Heart left ventricle (tissue), 13 donors: ENCODE data around the gene DDX25.

Experiments used
- POLR2A ChIP-seq, 2 donors: fragments of 450-650 bp; IDR thresholded peaks; one replicate each; pipeline ENCODE4 v1.6.1; 2017; ENCODE audit warnings: antibody characterized with exemption in 2 of 2, mild to moderate bottlenecking in 2 of 2, moderate library complexity in 2 of 2
- TF ChIP-seq, protein P1 (sequence below), 12 donors: fragments of 200-600 bp; sonication (generic) in 4 of 12; IDR thresholded peaks; one replicate each; pipeline versions ENCODE4 v1.5.0 to v1.8.0; 2018 to 2022; ENCODE audit warnings: antibody characterized with exemption in 12 of 12, mild to moderate bottlenecking in 5 of 12
- donor health status: ischemic (EF 13 %, LVEDD 7.1; RV severe dilation, severe dysfunction).
- donor health status: DM: no; HTN: yes; CAD: no.
- donor health status: DM: no; HTN: no; CAD: no.
- donor health status: ischemic (EF 25% LVEDD 6.9; RV normal size, moderate dysfunction).
- donor health status: ischemic (EF 25% LVEDD 5.7; RV mildly dilated, moderate dysfunction).
- donor health status: ischemic (EF 35%, LVEDD 5.7; RV mildly dilated, moderate dysfunction).
- donor health status: nonischemic (EF 11% LVEDD 7.7; RV severe dilation, severe dysfunction).
- donor health status: DM: yes; HTN: yes; CAD: no.
- donor health status: PGD.
- donor health status: ischemic (EF 29% LVEDD 5.4; RV normal size, mild dysfunction).
- donor health status: nonischemic (EF 23%, LVEDD 6.1; RV moderate dilation, normal function).

DNA sequence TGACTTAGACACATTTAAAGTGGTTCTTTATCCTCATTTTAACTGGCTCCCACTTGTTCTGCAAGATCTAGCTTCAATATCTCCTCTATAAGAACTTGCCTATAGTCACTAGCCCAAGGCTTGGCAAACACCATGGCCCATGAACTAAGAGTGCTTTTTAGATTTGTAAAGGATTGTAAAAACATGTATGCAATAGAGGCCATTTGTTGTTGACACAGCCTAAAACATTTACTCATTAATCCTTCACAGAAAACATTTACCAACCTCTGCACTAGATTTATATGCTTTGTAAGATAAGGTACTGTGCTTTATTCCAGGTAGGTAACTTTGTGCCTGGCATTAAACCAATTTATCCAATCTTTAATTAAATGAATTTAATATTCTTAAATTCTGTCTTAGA is 11.3 kb upstream of the DDX25 start:
- TF ChIP-seq, protein P1, sequence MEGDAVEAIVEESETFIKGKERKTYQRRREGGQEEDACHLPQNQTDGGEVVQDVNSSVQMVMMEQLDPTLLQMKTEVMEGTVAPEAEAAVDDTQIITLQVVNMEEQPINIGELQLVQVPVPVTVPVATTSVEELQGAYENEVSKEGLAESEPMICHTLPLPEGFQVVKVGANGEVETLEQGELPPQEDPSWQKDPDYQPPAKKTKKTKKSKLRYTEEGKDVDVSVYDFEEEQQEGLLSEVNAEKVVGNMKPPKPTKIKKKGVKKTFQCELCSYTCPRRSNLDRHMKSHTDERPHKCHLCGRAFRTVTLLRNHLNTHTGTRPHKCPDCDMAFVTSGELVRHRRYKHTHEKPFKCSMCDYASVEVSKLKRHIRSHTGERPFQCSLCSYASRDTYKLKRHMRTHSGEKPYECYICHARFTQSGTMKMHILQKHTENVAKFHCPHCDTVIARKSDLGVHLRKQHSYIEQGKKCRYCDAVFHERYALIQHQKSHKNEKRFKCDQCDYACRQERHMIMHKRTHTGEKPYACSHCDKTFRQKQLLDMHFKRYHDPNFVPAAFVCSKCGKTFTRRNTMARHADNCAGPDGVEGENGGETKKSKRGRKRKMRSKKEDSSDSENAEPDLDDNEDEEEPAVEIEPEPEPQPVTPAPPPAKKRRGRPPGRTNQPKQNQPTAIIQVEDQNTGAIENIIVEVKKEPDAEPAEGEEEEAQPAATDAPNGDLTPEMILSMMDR (IDR thresholded peaks at IDR 0.05) = no peak
- TF ChIP-seq POLR2A (IDR thresholded peaks at IDR 0.05) = no peak
